Measurements from ENCODE around the gene ADAMTS17.

Gene ADAMTS17

GRCh38 chr15:100275641-100276040 lies 66.1 kb downstream of the ADAMTS17 start:
- DNase-seq = no peak

GRCh38 chr15:100269831-100270230 lies 71.9 kb downstream of the ADAMTS17 start:
- DNase-seq = no peak

GRCh38 chr15:100266166-100266565 lies 75.6 kb downstream of the ADAMTS17 start:
- no peak for DNase-seq

GRCh38 chr15:100265641-100266035 lies 76.1 kb downstream of the ADAMTS17 start:
- DNase-seq = no peak

- DNase-seq = no peak
Observed at GRCh38 chr15:100264994-100265640, 76.7 kb downstream of the ADAMTS17 start.

GRCh38 chr15:100263721-100264455 lies 77.9 kb downstream of the ADAMTS17 start:
- DNase-seq = no peak

- DNase-seq = no peak
Observed at GRCh38 chr15:100263031-100263430, 78.7 kb downstream of the ADAMTS17 start.

- no peak for DNase-seq
Observed at GRCh38 chr15:100261302-100262240, 80.2 kb downstream of the ADAMTS17 start.

GRCh38 chr15:100259266-100259665 lies 82.5 kb downstream of the ADAMTS17 start:
- no peak for DNase-seq

- DNase-seq = no peak
Observed at GRCh38 chr15:100256970-100257650, 84.7 kb downstream of the ADAMTS17 start.

- no peak for DNase-seq
Observed at GRCh38 chr15:100256101-100256969, 85.4 kb downstream of the ADAMTS17 start.

- no peak for DNase-seq
Observed at GRCh38 chr15:100255644-100256043, 86.1 kb downstream of the ADAMTS17 start.

GRCh38 chr15:100254691-100255090 lies 87.1 kb downstream of the ADAMTS17 start:
- no peak for DNase-seq

GRCh38 chr15:100254285-100254684 lies 87.5 kb downstream of the ADAMTS17 start:
- DNase-seq = no peak

- DNase-seq = no peak
Observed at GRCh38 chr15:100253640-100254039, 88.1 kb downstream of the ADAMTS17 start.

- no peak for DNase-seq
Observed at GRCh38 chr15:100252779-100253417, 88.9 kb downstream of the ADAMTS17 start.

GRCh38 chr15:100252359-100252758 lies 89.4 kb downstream of the ADAMTS17 start:
- DNase-seq = no peak

- no peak for DNase-seq
Observed at GRCh38 chr15:100250176-100250800, 91.5 kb downstream of the ADAMTS17 start.

- no peak for DNase-seq
Observed at GRCh38 chr15:100249096-100249815, 92.5 kb downstream of the ADAMTS17 start.

- DNase-seq = no peak
Observed at GRCh38 chr15:100248236-100248635, 93.5 kb downstream of the ADAMTS17 start.

All from activated naive CD4-positive, alpha-beta T cell treated with anti-CD3 and anti-CD28 coated beads, Interleukin-2, amount 50 U/mL, for 16 hours (primary cell).